UCSD-AML1 (cell line): ENCODE measurements around the gene CEP89.
"Not testable (repeated sequence)": the region's sequence is repeated elsewhere in the genome, so short reads cannot be mapped to it uniquely, and the experiment has no call there.

ENCODE experiments used
- DNase-seq: peaks from one replicate; lab custom pipeline; 2025; ENCODE audit not compliant: unreplicated experiment; lab: John Stamatoyannopoulos, UW

CEP89 gene

GRCh38 chr19:32896516-32897214, 75.1 kb downstream of the CEP89 start:
- DNase-seq: no peak

- DNase-seq: no peak
These were observed 76.4 kb downstream of the CEP89 start for GRCh38 chr19:32895384-32895783.

- no peak for DNase-seq
These were observed 80.1 kb downstream of the CEP89 start for GRCh38 chr19:32891609-32892008.

GRCh38 chr19:32890841-32891240, 80.9 kb downstream of the CEP89 start:
- DNase-seq: no peak

GRCh38 chr19:32890326-32890725, 81.4 kb downstream of the CEP89 start:
- no peak for DNase-seq

GRCh38 chr19:32889137-32889934, 82.4 kb downstream of the CEP89 start:
- DNase-seq: no peak

GRCh38 chr19:32887572-32888215, 84.1 kb downstream of the CEP89 start:
- no peak for DNase-seq

- no peak for DNase-seq
These were observed 85.5 kb downstream of the CEP89 start for GRCh38 chr19:32886241-32886640.

GRCh38 chr19:32885255-32885654, 86.5 kb downstream of the CEP89 start:
- DNase-seq: not testable (repeated sequence)

- DNase-seq: no peak
These were observed 90.0 kb downstream of the CEP89 start for GRCh38 chr19:32881766-32882165.

- DNase-seq: no peak
These were observed 91.1 kb downstream of the CEP89 start for GRCh38 chr19:32880622-32881021.

GRCh38 chr19:32879741-32880140, 92.0 kb downstream of the CEP89 start:
- no peak for DNase-seq

GRCh38 chr19:32878988-32879387, 92.8 kb downstream of the CEP89 start:
- DNase-seq: no peak

GRCh38 chr19:32877977-32878745, 93.6 kb downstream of the CEP89 start:
- DNase-seq: no peak

GRCh38 chr19:32877323-32877912, 94.3 kb downstream of the CEP89 start:
- no peak for DNase-seq

- no peak for DNase-seq
These were observed 94.9 kb downstream of the CEP89 start for GRCh38 chr19:32876919-32877285.

- no peak for DNase-seq
These were observed 95.4 kb downstream of the CEP89 start for GRCh38 chr19:32876236-32876918.

GRCh38 chr19:32875428-32875827, 96.3 kb downstream of the CEP89 start:
- DNase-seq: no peak

- no peak for DNase-seq
These were observed 97.2 kb downstream of the CEP89 start for GRCh38 chr19:32874605-32875004.

GRCh38 chr19:32873247-32873959, 98.4 kb downstream of the CEP89 start:
- no peak for DNase-seq
